GM12891 (cell line): ENCODE data around the gene PAEP.

ENCODE experiments used
- PAX5 ChIP-seq: IDR thresholded peaks from 2 replicates; pipeline ENCODE4 v1.6.1; 2011; ENCODE audit warnings: low read length, moderate library complexity, mild to moderate bottlenecking; ENCODE audit not compliant: insufficient read depth, severe bottlenecking
- POLR2A ChIP-seq: IDR thresholded peaks from 2 replicates; pipeline ENCODE4 v1.6.1; 2011; ENCODE audit warnings: low read depth, low read length, control low read depth
- POLR2AphosphoS5 ChIP-seq: IDR thresholded peaks from 2 replicates; pipeline ENCODE4 v1.6.1; 2011; ENCODE audit warnings: low read depth, low read length, control low read depth
- SPI1 ChIP-seq: IDR thresholded peaks from 2 replicates; pipeline ENCODE4 v1.6.1; 2011; ENCODE audit warnings: low read depth, low read length, control low read depth
- TAF1 ChIP-seq: IDR thresholded peaks from 2 replicates; pipeline ENCODE4 v1.6.1; 2011; ENCODE audit warnings: low read depth, low read length, control low read depth

GRCh38 chr9:135591506-135592330 is 30.2 kb downstream of the PAEP start:
- TF ChIP-seq POLR2AphosphoS5: no peak
- TF ChIP-seq POLR2A: no peak
- no peak for TF ChIP-seq TAF1
- TF ChIP-seq SPI1: no peak
- no peak for TF ChIP-seq PAX5
